ENCODE data around the gene MPST.

GRCh38 chr22:36977401-36977861, 42.1 kb upstream of the MPST start:
- TF ChIP-seq CTCF (IDR thresholded peaks at IDR 0.05): peak in 5 of 6 experiments; percentile 39 to 70 (median 58)
- no peak for TF ChIP-seq POLR2AphosphoS5 (IDR thresholded peaks at IDR 0.05)
- TF ChIP-seq POLR2A (IDR thresholded peaks at IDR 0.05): no peak
